SK-N-SH (cell line): Measurements from ENCODE around the gene ZNF446.

Experiments
- CHD2 ChIP-seq: fragments of 150-350 bp; IDR thresholded peaks from 2 replicates; pipeline ENCODE4 v1.6.1; 2018; ENCODE audit warnings: low read length; ENCODE audit not compliant: partially characterized antibody
- CTCF ChIP-seq: fragments of 200-600 bp; sonication (generic); IDR thresholded peaks from 2 replicates; pipeline ENCODE4 v1.6.1; 2017; ENCODE audit warnings: antibody characterized with exemption, mild to moderate bottlenecking, moderate library complexity
- EP300 ChIP-seq, 2 experiments: IDR thresholded peaks; 2 replicates each; pipeline versions ENCODE4 v1.4.0 to v1.6.1; 2012; ENCODE audit warnings: borderline replicate concordance in 1 of 2, low read depth in 1 of 2, low read length in 1 of 2
- GABPA ChIP-seq: IDR thresholded peaks from 2 replicates; pipeline ENCODE4 v1.4.0; 2012; ENCODE audit warnings: low read depth, mild to moderate bottlenecking
- PBX3 ChIP-seq: IDR thresholded peaks from 2 replicates; pipeline ENCODE4; 2012
- POLR2AphosphoS5 ChIP-seq: IDR thresholded peaks from 2 replicates; pipeline ENCODE4 v1.6.1; 2012; ENCODE audit warnings: low read depth, low read length
- RAD21 ChIP-seq: IDR thresholded peaks from 2 replicates; pipeline ENCODE4 v1.6.1; 2012; ENCODE audit warnings: mild to moderate bottlenecking, low read length
- REST ChIP-seq: IDR thresholded peaks from 2 replicates; pipeline ENCODE4 v1.6.1; 2012; ENCODE audit warnings: mild to moderate bottlenecking, low read depth, low read length, moderate library complexity
- USF2 ChIP-seq: fragments of 150-350 bp; IDR thresholded peaks from 2 replicates; pipeline ENCODE4 v1.6.1; 2017; ENCODE audit warnings: antibody characterized with exemption, low read length, low read depth, borderline replicate concordance
- YY1 ChIP-seq: IDR thresholded peaks from 2 replicates; pipeline ENCODE4 v1.4.0; 2012; ENCODE audit warnings: low read depth, mild to moderate bottlenecking

GRCh38 chr19:58498316-58499020 is 22.3 kb downstream of the ZNF446 start:
- TF ChIP-seq YY1 (no peak), CTCF (no peak), CHD2 (no peak), PBX3 (no peak), REST (no peak), RAD21 (no peak), GABPA (no peak), USF2 (no peak), EP300 (IDR thresholded peaks at IDR 0.05; ENCODE audit: borderline replicate concordance in 1 of 2, low read depth in 1 of 2, low read length in 1 of 2) (no peak), POLR2AphosphoS5 (no peak)
